GM19035 (cell line): ENCODE results near the gene JMJD1C.

Experiments
- ATAC-seq: cut with Tn5 transposase; IDR thresholded peaks from one replicate; pipeline ENCODE4 v1.9.1; 2021; ENCODE audit not compliant: unreplicated experiment

The JMJD1C gene

DNA sequence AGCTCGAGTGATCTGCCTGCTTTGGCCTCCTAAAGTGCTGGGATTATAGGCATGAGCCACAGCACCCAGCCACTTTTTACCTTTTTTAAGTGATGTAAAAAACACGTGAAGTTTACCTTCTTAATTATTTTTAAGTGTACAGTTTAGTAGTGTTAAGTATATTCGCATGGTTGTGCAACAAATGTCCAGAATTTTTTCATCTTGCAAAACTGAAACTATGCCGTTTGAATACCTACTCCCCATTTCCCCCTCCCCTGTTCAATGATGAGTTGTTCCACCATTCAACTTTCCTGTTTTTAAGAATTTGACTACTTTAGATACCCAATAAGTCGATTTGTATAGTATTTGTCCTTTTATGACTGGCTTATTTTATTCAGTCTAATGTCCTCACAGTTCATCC, 321.8 kb downstream of the JMJD1C start:
- ATAC-seq: no peak

DNA sequence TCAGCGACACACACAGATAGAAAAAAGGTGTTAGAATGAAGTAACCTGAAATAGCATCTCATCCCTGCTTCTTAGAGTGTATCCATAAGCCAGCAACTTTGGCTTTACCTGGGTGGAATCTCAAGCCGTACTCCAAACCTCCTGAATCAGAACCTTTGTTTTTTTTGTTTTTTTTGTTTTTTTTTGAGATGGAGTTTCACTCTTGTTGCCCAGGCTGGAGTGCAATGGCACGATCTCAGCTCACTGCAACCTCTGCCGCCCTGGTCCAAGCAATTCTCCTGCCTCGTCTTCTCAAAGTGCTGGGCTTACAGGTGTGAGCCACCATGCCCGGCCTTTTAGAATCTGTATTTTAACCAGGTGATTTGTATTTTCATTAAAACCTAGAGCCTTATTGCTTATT, 323.6 kb downstream of the JMJD1C start:
- ATAC-seq: no peak

DNA sequence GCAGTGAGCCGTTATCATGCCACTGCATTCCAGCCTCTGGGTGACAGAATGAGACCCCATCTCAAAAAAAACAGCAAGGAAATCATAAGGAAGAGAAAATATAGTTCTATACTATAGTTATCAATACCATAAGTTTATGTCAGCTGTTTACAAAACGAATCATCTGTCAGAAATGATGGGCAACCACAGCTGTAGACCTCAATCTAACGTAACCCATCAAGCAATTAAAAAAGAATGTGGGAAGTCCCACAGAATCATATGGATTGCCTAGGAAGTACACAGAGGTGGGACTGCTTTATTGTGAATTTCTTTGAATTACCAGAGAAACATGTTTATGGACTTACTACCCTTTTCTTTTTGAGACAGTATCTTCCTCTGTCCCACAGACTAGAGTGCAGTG, 325.7 kb downstream of the JMJD1C start:
- no peak for ATAC-seq

DNA sequence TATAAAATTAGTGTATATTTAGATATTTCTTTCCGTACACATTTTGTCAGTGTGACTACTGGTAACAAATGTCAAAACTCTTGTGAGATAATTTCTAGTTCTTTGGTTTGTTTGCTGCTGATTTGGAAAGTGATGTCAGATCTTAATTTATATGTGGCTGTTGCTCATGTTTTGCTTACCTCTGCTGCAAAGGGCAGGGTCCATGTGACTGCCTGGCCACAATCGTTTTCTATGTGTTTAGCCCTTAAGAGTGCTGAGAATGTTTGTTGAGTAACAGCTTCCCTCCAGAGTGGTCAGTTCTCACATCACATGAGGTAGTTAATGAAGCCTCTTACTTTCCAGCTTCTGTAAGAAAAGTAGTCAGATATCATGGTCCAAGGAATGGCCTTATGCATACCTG, 328.5 kb downstream of the JMJD1C start:
- ATAC-seq: no peak

DNA sequence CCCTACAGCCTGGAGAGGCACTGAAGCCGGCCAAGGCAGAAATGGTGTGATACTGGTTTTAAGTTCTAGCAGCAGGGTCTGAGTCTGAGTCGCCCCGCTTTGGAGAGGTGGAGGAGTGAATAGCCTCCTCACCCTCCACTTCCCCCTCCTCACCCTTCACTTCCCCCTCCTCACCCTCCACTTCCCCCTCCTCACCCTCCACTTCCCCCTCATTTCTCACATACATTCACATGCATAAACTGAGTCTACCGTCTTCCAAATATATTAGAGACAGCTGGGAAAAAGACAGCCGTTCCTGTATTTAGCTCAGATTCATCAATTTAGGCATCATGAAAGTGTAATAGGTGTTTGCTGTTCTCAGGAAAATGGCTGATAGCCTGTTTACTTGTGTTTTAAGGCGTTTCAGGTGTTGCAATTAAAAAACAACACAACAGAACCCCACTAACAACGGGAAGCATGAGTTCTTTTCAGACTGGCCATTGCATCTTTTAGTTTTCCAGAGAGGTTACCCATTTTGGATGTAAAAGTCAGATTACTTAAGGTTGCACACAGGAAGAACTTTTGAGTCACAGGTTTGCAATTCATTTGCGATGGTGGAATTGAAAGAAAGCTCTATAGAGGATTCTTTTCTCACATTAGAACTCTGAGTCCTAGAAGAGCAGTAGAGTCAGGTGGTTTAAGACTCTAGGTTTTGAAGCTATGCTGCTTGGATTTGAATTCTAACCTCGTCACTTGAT, 331.8 kb downstream of the JMJD1C start:
- no peak for ATAC-seq

DNA sequence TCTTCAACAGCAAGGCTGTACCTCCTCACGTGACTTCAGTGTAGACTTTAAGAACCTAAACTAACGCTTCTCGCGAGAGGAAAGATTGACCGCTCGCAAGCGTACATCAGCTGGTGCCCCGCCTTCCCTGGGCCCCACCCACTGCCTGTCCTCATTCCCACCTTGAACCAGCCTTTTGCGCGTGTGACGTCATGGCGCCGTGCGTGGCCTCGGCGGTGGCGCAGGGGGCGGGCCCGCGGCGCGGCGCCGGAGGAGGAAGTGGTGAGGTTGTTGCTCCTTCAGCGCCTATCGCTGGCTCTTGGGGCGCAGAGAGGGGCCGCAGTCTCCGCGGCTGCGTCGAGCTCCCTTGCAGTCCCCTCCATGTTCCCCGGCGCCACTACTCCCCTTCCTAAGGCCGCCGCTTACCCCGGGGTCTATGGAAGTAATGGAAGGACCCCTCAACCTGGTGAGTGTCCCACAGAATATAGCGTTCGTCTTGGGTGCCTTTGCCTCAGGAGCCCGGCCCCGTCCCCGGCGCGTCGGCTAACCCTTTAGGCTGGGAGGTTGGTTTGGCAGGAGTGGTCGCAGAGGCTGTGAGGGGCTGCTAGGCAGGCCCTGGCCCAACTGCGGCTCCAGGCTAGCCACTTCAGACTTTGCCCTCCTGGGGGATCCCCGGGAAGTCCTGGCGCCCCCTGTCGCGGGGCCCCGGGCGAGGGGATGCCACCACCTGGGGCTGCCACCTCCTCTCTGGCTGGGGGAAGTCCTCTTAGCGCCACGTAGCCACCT, 332.5 kb downstream of the JMJD1C start, which contains the start of gene NRBF2:
Gene NRBF2, plus strand, starts transcription at position 273 of the 765 bp plus-strand sequence. Its CDS starts 143 bp downstream, at position 416.
- peak; percentile 95 for ATAC-seq

DNA sequence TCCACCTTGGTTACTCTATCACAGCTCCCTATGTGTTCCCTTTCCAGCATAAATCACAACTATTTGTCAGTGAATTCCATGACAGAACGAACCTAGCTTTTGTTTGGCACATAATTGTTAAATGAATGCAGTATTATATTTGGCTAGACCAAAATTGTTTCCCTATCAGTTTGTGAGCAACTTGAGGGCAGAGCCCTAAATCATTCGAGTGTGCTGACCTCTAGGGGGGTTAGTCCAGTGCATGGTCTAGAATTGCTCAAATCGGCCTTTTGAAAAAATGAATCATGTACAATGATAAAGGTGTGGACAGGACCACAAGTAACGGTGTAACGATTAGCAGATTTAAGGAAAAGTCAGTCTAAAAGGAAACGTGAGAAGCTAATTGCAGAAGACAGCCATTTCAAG, 333.1 kb downstream of the JMJD1C start:
- ATAC-seq: no peak

DNA sequence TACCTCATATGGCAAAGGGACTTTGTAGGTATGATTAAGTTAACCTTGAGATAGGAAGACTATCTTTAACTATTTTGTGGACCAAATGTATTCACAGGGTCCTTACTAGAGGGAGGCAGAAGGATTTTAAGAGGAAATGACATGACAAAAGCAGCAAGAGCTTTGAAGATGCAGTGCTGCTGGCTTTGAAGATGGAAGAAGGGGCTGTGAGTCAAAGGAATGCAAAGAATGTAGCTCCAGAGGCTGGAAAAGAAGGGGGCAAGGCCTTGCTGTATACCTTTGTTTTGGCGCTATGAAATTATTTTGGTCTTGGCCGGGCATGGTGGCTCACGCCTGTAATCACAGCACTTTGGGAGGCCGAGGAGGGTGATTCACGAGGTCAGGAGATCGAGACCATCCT, 335.9 kb downstream of the JMJD1C start:
- ATAC-seq: no peak

DNA sequence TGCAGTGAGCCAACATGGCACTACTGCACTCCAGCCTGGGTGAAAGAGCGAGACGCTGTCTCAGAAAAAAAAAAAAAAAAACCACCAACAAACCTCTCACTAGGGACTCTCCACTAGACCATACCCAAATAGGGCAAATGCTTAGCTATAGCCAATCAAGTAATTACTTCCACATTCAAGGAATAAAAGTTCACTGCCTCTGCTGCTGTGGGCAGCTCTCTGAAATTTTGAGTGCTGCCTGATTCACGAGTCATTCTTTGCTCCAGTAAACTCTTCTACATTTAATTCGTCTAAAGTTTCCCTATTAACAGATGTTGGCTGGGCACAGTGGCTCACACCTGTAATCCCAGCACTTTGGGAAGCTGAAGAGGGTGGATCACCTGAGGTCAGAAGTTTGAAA, 337.3 kb downstream of the JMJD1C start:
- ATAC-seq: no peak

DNA sequence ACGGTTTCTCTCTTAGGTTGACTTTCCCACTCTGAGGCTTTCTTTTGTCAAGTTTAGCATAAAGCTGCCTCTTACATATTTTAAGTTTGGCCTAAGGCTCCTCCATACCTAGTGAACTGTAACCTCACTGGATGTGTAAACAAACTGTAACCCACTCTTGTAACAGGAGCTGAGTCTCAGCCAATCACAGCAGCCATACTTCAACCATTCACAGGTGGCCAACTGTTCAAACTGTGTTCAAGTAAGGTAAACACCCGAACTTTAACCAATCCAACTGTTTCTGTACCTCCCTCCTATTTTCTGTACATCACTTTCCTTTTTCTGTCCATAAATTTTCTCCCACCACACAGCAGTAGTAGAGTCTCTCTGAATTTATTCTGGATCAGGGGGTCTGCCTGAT, 340.3 kb downstream of the JMJD1C start:
- no peak for ATAC-seq

DNA sequence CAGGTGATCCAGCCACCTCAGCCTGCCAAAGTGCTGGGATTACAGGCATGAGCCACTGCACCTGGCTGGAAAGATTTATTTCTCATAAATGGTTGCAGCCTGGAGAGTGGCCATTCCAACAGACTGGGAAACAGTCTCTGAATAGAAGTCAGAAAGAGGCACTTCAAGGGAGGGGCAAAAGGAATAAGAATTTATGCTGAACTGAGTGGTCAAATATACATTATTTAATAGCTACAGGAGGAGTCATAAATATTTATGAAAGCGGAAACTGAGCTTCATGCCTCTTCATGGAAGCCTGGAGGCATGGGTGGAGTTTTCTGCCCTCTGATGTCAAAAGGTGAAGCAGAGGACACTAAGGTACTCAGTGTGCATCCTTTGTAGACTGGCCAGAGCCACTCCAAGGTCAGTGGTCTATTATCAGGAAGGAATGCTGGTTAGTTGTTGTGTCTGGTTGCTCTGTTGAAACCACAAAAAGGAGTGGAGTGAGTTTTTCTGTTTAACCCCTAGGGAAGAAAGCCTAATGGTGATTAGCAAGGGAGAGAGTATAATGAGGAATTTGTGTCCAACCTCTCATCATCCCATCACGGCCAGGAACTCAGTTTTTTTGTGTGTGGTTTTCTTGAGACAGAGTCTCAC, 341.9 kb downstream of the JMJD1C start:
- no peak for ATAC-seq

DNA sequence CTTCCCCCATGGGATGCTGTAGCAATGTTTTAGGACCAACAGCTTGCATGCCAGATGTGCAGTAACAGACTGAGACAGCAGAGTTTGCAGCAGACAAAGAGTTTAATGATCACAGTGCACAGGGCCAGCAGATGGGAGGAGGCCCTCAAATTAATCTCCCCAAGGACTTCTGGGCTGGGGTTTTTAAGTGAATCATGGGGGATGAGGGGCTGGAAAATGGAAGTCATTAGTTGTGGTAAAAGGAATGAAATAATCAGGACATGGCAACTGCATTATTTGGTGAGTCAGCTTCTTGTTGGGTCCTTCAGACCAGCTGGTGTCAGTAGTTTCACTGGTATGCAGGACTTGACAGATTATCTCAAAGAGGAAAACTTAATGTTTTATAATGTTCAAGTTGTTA, 345.2 kb downstream of the JMJD1C start:
- no peak for ATAC-seq

DNA sequence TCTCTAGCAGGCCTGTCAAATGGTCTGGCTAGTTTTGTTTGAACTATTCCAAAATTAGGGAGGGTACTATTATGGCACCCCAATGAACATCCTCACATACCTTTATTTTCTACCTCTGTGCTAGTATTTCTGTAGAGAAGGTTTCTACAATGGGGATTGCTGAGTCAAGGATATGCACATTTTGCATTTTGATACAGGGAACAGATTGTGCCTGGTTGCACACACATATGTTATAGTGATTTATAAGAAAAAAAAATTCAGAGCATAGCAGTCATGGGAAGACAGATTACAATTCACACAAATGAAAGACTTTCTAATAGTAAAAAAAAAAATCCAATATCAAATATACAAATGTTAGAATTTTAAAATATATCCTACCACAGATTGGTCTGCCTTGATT, 346.7 kb downstream of the JMJD1C start:
- ATAC-seq: no peak
